T47D (cell line): ENCODE measurements around the gene CXorf49.
"Not testable (repeated sequence)": the region's sequence is repeated elsewhere in the genome, so short reads cannot be mapped to it uniquely, and the experiment has no call there.

Source experiments
- DNase-seq, 2 experiments: peaks; one replicate each; pipeline versions ENCODE4 v3.0.0 to v3.0.0-alpha.2; 2011 to 2012; ENCODE audit warnings: low read depth in 1 of 2, low spot score in 1 of 2
- in situ Hi-C: cut with HindIII; loops from 2 replicates; pipeline ENCODE4 v1.10.0; 2016; ENCODE audit warnings: low sequenced_read_pairs, low pct_unique_long_range_greater_than_20kb

Gene CXorf49

DNA sequence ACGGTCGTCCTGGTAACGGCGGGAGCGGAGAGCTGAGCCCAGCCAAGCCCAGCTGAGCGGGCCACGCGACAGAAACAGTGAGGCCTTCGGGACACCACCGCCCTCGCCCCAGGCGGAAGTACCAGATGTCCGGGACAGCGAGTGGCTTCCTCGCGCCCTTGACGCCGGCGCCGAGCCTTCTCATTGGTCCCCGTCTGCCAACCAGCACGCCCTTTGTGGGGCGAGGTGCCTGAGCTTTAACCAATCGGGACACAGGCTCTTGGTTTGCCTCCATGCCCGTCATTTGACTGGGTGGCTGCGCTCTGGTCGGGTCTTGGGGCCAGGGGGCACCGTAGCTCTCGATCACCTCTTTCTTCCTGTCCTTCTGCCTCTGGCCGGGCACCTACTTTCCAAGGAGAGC is at the start of gene CXorf49:
CXorf49 (minus strand) TSS at position 101 of the 400 bp plus-strand sequence. CDS start 134 bp downstream, outside the sequence.
- in situ Hi-C loops, DNase-seq: not testable (repeated sequence)

DNA sequence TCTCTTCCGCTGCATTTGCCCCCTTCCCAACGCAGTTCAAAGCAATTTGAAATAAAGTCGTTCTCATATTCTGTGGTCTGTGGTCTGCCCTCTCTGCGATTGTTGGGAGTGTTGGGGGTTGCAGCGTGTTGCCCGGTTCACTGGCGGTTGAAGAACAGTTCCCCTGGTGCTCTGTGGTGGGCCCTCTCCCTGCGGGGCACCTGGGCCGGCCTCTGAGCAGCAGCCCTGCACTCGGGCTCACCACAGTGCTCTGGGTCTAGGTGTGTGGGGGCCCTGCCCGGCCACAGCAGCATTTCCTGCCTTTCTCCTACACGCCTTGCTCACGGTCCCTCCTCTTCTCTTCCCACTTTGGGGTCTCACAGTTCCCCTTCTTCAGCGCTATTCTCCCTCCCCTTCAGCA is 49.0 kb upstream of the CXorf49 start:
- in situ Hi-C loops, DNase-seq: not testable (repeated sequence)

DNA sequence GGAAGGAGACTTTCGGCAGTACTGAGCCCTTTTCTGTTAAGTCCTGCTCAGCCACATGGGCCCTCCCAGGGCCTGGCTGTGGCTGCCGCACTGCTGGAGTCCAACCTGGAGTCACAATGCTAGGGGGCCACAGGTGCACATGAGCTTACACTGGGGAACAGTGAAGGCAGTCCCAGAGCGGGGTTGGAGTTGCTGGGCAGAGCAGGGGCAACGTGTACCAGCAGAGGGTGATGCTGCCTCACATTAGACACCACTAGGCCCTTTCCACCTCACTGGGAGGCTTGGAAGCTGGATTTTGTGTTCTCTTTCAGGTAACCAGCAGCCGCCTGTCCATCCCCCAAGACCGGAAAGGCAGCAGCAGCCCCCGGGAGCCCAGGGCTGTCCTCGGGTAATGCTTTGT is 47.5 kb upstream of the CXorf49 start:
- DNase-seq, in situ Hi-C loops: not testable (repeated sequence)

GRCh38 chrX:71764832-71765231 is 46.7 kb upstream of the CXorf49 start:
- in situ Hi-C loops, DNase-seq: not testable (repeated sequence)

DNA sequence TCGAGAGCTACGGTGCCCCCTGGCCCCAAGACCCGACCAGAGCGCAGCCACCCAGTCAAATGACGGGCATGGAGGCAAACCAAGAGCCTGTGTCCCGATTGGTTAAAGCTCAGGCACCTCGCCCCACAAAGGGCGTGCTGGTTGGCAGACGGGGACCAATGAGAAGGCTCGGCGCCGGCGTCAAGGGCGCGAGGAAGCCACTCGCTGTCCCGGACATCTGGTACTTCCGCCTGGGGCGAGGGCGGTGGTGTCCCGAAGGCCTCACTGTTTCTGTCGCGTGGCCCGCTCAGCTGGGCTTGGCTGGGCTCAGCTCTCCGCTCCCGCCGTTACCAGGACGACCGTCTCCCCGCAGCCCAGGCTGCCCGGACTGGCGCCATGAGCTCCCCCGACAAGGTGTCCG is 45.0 kb upstream of the CXorf49 start, which contains the start of gene CXorf49B:
CXorf49B (plus strand) TSS at position 301 of the 400 bp plus-strand sequence; CDS start at position 376, 75 bp downstream.
- DNase-seq, in situ Hi-C loops: not testable (repeated sequence)

- in situ Hi-C loops, DNase-seq: not testable (repeated sequence)
These were observed 42.7 kb upstream of the CXorf49 start for GRCh38 chrX:71760688-71761281.

- DNase-seq, in situ Hi-C loops: not testable (repeated sequence)
These were observed 2.3 kb upstream of the CXorf49 start for GRCh38 chrX:71720289-71720886.

- in situ Hi-C loops, DNase-seq: not testable (repeated sequence)
These were observed 1.1 kb upstream of the CXorf49 start for GRCh38 chrX:71719195-71719594.

GRCh38 chrX:71716323-71716722 is 1.8 kb downstream of the CXorf49 start:
- DNase-seq, in situ Hi-C loops: not testable (repeated sequence)

GRCh38 chrX:71715551-71715950 is 2.5 kb downstream of the CXorf49 start:
- in situ Hi-C loops, DNase-seq: not testable (repeated sequence)

- in situ Hi-C loops, result not testable (repeated sequence)
These were observed 4.0 kb downstream of the CXorf49 start for GRCh38 chrX:71714064-71714463.

DNA sequence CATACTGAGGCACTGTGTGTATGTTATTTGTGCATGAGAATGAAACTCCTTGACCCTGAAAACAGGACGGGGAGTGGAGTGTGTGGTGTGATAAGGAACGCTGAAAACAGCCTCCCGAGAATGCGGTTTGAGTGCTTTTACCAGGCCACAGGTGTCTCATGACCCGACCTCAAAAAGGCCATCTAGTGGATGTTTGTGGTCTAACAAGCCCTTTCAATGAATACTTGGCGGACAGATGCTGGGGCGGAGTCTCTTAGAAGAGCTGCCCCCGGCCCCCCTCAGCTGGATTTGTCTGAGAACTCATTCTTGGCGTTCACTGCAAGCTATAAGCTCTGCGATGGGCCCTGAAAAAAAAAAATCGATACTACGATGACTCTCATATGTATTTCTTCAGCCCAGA is 15.2 kb downstream of the CXorf49 start:
- in situ Hi-C loops, DNase-seq: not testable (repeated sequence)

More at GRCh38 chrX:71714064-71714463, 4.0 kb downstream of the CXorf49 start:
- DNase-seq, result not testable (repeated sequence)

GRCh38 chrX:71699023-71699344 is 19.1 kb downstream of the CXorf49 start:
- in situ Hi-C loops, DNase-seq: not testable (repeated sequence)

GRCh38 chrX:71698299-71699022 is 19.6 kb downstream of the CXorf49 start:
- DNase-seq, in situ Hi-C loops: not testable (repeated sequence)

- in situ Hi-C loops, DNase-seq: not testable (repeated sequence)
These were observed 20.4 kb downstream of the CXorf49 start for GRCh38 chrX:71697466-71698298.

GRCh38 chrX:71696641-71697465 is 21.2 kb downstream of the CXorf49 start:
- DNase-seq, in situ Hi-C loops: not testable (repeated sequence)
